AG04450 (cell line): ENCODE measurements around the gene GPLD1. TPM values are rescaled to one million over a fixed set of nuclear protein-coding genes. Genes with fewer than 3 reads are reported as not detected.
"Not testable (repeated sequence)": the region's sequence is repeated elsewhere in the genome, so short reads cannot be mapped to it uniquely, and the experiment has no call there.

ENCODE experiments used
- CTCF ChIA-PET: fragments of 300-600, 350-600 bp; formaldehyde crosslinking; extraction: SDS; loops from one replicate; lab custom pipeline; 2022; ENCODE audit warnings: antibody characterized with exemption, inconsistent platforms; lab: Charles Lee
- POLR2A ChIA-PET: fragments of 350-600 bp; formaldehyde crosslinking; extraction: SDS; loops from one replicate; lab custom pipeline; 2021; ENCODE audit warnings: antibody characterized with exemption, inconsistent platforms; lab: Yijun Ruan, JAX
- DNase-seq: peaks from one replicate; pipeline ENCODE4 v3.0.0-alpha.2; 2011; ENCODE audit warnings: low read depth, low spot score
- H3K27ac ChIP-seq: one replicate; pipeline ENCODE4 v1.5.1; 2012; ENCODE audit warnings: low read depth, low read length, control low read depth
- H3K27me3 ChIP-seq: one replicate; pipeline ENCODE4 v1.6.0; 2012; ENCODE audit warnings: low read length; ENCODE audit not compliant: control insufficient read depth, insufficient read depth
- H3K4me3 ChIP-seq: 2 replicates; pipeline ENCODE4 v1.5.1; 2011; ENCODE audit warnings: mild to moderate bottlenecking, low read depth, low read length, control low read depth
- H3K9me3 ChIP-seq: 2 replicates; pipeline ENCODE4 v1.5.1; 2012; ENCODE audit warnings: low read length; ENCODE audit not compliant: control insufficient read depth, insufficient read depth
- polyA plus RNA-seq: library from polyadenylated mRNA; depleted of rRNA; stranded (reverse); fragments of >200 nt; gene quantifications from 2 replicates; pipeline ENCODE4 v1.2.3, GENCODE V29; 2011
- TF ChIP-seq, protein P1 (sequence below): IDR thresholded peaks from 2 replicates; pipeline ENCODE4 v1.5.1; 2011; ENCODE audit warnings: low read depth, low read length, control low read depth, inconsistent platforms

Gene GPLD1
- polyA plus RNA-seq, 1 experiment: 0.04 TPM

DNA sequence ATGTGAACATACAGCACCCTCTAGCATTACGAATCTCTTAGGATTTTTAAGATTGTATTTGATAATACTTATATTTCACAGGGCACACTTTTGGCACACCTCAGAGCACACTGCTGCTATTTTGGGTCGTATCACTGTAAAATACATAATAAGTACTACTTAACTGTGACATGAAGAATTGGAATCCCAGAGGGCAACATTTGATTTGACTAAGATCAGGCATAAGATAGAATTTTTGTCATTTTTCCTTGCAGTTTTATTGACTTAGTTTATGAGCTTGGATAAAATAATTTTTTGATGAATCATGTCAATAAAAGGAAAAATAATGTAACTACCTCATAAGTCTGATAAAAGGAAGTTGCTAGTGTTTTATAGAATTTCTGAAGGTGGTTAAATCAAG lies 64.3 kb downstream of the GPLD1 start:
- H3K27ac ChIP-seq: no peak overlapping the region
- H3K9me3 ChIP-seq: no peaks in the 10 kb centered on the region
- ChIA-PET CTCF (interaction anchor here (1.3 kb wide), 1 partner anchor 96 kb away, joined by 5 read pairs; no protein-coding TSS in a partner anchor), POLR2A (no interaction called here)
- no peaks in the 10 kb centered on the region for H3K27me3 ChIP-seq
- H3K4me3 ChIP-seq: no peak overlapping the region
- TF ChIP-seq, protein P1, sequence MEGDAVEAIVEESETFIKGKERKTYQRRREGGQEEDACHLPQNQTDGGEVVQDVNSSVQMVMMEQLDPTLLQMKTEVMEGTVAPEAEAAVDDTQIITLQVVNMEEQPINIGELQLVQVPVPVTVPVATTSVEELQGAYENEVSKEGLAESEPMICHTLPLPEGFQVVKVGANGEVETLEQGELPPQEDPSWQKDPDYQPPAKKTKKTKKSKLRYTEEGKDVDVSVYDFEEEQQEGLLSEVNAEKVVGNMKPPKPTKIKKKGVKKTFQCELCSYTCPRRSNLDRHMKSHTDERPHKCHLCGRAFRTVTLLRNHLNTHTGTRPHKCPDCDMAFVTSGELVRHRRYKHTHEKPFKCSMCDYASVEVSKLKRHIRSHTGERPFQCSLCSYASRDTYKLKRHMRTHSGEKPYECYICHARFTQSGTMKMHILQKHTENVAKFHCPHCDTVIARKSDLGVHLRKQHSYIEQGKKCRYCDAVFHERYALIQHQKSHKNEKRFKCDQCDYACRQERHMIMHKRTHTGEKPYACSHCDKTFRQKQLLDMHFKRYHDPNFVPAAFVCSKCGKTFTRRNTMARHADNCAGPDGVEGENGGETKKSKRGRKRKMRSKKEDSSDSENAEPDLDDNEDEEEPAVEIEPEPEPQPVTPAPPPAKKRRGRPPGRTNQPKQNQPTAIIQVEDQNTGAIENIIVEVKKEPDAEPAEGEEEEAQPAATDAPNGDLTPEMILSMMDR: no peak
- DNase-seq: no peak

DNA sequence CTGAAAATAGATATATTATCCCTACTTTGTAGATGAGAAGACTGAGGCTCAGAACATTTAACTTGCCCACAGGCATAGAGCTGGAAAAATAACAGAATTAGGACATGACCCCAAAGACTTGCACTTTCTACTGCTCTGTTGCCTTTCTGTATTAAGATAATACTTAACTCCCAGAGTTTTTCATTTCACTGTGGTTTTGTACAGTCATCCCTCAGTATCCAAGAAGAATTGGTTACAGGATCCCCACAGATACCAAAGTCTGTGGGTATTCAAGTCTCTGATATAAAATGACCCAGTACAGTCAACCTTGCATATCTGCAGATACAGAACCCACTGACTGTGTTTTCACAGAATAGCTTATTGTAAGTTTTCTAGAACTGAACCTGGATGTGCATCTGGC lies 69.9 kb downstream of the GPLD1 start:
- no peaks in the 10 kb centered on the region for H3K27me3 ChIP-seq
- no peaks in the 10 kb centered on the region for H3K9me3 ChIP-seq
- no peak overlapping the region for H3K4me3 ChIP-seq
- H3K27ac ChIP-seq: no peak overlapping the region
- no peak for DNase-seq
- CTCF ChIA-PET: no interaction called here
- POLR2A ChIA-PET: no interaction called here
- TF ChIP-seq, protein P1: no peak

DNA sequence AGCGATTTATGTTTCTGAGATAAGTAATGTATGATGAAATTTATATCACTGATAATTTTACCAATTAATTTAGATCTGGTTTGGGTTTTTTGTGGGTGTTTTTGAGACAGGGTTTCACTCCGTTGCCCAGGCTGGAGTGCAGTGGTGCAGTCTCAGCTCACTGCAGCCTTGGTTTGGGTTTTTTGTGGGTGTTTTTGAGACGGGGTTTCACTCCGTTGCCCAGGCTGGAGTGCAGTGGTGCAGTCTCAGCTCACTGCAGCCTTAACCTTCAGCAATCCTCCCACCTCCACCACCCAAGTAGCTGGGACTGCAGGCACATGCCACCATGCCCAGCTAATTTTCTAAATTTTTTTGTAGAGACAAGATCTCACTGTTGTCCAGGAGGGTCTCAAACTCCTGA lies 73.6 kb downstream of the GPLD1 start:
- ChIA-PET POLR2A (no interaction called here), CTCF (interaction anchor here (4.7 kb wide), 1 partner anchor 15 kb away, joined by 24 read pairs; no protein-coding TSS in a partner anchor)
- no peaks in the 10 kb centered on the region for H3K27me3 ChIP-seq
- no peak for DNase-seq
- H3K9me3 ChIP-seq: no peaks in the 10 kb centered on the region
- TF ChIP-seq, protein P1: no peak
- no peak overlapping the region for H3K4me3 ChIP-seq
- no peak overlapping the region for H3K27ac ChIP-seq

DNA sequence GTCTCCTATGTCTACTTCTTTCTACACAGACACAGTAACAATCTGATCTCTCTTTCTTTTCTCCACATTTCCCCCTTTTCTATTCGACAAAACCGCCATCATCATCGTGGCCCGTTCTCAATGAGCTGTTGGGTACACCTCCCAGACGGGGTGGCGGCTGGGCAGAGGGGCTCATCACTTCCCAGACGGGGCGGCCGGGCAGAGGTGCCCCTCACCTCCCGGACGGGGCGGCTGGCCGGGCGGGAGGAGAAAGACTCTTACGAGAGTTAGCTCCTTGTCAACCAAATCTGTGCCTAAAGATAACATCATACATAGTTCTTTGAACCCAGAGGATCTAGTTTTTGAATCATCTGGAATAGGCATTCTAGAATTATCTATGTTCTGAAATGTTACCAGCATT lies 74.8 kb downstream of the GPLD1 start:
- H3K4me3 ChIP-seq, H3K27ac ChIP-seq, DNase-seq, H3K27me3 ChIP-seq, H3K9me3 ChIP-seq, POLR2A ChIA-PET: not testable (repeated sequence)
- CTCF ChIA-PET: interaction anchor here (0.7 to 4.7 kb wide), 2 partner anchors 16 to 26 kb away, joined by 3 to 24 read pairs; no protein-coding TSS in a partner anchor

DNA sequence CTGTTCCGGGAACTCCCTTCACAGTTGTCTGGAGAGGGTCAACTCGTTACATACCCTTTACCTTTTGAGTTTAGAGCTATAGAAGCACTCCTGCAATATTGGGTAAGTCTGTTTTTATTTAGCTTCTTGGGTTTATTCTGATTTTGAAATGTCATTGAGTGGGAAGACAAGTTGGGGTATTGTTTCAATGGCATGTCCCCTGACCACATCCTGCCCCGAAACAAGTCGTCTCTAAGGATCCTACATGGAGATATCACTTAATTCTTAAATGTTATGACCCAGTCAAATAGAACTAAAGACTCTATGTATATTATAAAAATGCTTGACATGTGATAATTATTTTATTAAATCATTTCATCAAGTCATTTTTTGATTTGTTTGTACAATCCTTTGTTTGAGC lies 77.1 kb downstream of the GPLD1 start:
- POLR2A ChIA-PET: no interaction called here
- TF ChIP-seq, protein P1: no peak

More for the DNA sequence above, 77.1 kb downstream of the GPLD1 start:
- Histone ChIP-seq H3K4me3 (no peak overlapping the region), H3K9me3 (no peaks in the 10 kb centered on the region), H3K27me3 (no peaks in the 10 kb centered on the region), H3K27ac (no peak overlapping the region)
- CTCF ChIA-PET: interaction anchor here (4.7 kb wide), 1 partner anchor 19 kb away, joined by 24 read pairs; no protein-coding TSS in a partner anchor
- DNase-seq: no peak
